Neural progenitor cell (in vitro differentiated cells): ENCODE results near the gene ST7.

Source experiments
- EZH2 ChIP-seq: fragments of 200-600 bp; sonication (generic); IDR thresholded peaks from 2 replicates; pipeline ENCODE4 v1.6.1; 2017; ENCODE audit warnings: antibody characterized with exemption, mild to moderate bottlenecking, moderate library complexity
- EZH2phosphoT487 ChIP-seq: fragments of 200-600 bp; sonication (generic); IDR thresholded peaks from 2 replicates; pipeline ENCODE4 v1.6.1; 2017; ENCODE audit warnings: antibody characterized with exemption
- TF ChIP-seq, protein P1 (sequence below): fragments of 200-600 bp; sonication (generic); IDR thresholded peaks from 2 replicates; pipeline ENCODE4 v1.5.1; 2017; ENCODE audit warnings: antibody characterized with exemption, mild to moderate bottlenecking

GRCh38 chr7:117227091-117227490 is 273.8 kb downstream of the ST7 start:
- TF ChIP-seq, protein P1, sequence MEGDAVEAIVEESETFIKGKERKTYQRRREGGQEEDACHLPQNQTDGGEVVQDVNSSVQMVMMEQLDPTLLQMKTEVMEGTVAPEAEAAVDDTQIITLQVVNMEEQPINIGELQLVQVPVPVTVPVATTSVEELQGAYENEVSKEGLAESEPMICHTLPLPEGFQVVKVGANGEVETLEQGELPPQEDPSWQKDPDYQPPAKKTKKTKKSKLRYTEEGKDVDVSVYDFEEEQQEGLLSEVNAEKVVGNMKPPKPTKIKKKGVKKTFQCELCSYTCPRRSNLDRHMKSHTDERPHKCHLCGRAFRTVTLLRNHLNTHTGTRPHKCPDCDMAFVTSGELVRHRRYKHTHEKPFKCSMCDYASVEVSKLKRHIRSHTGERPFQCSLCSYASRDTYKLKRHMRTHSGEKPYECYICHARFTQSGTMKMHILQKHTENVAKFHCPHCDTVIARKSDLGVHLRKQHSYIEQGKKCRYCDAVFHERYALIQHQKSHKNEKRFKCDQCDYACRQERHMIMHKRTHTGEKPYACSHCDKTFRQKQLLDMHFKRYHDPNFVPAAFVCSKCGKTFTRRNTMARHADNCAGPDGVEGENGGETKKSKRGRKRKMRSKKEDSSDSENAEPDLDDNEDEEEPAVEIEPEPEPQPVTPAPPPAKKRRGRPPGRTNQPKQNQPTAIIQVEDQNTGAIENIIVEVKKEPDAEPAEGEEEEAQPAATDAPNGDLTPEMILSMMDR, result no peak
- TF ChIP-seq EZH2, result no peak
- no peak for TF ChIP-seq EZH2phosphoT487
